T-helper 1 cell treated with Interleukin-12 subunit alpha and Interleukin-12 subunit beta and Interleukin-4 antibody, amounts not matched to agents 30 μg/mL and 1 μg/mL, for 36 hours (primary cell): ENCODE measurements around the gene SUPT5H.

Experiments
- H3K27ac Mint-ChIP-seq: one replicate; pipeline ENCODE4 v1.8.0; 2021; ENCODE audit warnings: mild to moderate bottlenecking, mixed read lengths
- H3K27me3 Mint-ChIP-seq: one replicate; pipeline ENCODE4 v1.8.0; 2021; ENCODE audit warnings: low read depth, mixed read lengths
- H3K36me3 Mint-ChIP-seq: one replicate; pipeline ENCODE4 v1.8.0; 2021; ENCODE audit warnings: low read depth, mixed read lengths
- H3K4me1 Mint-ChIP-seq: one replicate; pipeline ENCODE4 v1.8.0; 2021; ENCODE audit warnings: low read depth, mixed read lengths
- H3K4me3 Mint-ChIP-seq: one replicate; pipeline ENCODE4 v1.8.0; 2021; ENCODE audit warnings: mild to moderate bottlenecking, moderate library complexity, mixed read lengths
- H3K9me3 Mint-ChIP-seq: one replicate; pipeline ENCODE4 v1.8.0; 2021; ENCODE audit warnings: mixed read lengths

SUPT5H gene

GRCh38 chr19:39518458-39518857 is 73.1 kb downstream of the SUPT5H start:
- Mint-ChIP-seq H3K27me3 (peaks cover 43% of the 10 kb centered on the region), H3K36me3 (no peaks in the 10 kb centered on the region), H3K4me3 (no peak overlapping the region), H3K27ac (no peak overlapping the region), H3K4me1 (peaks cover 8% of the 10 kb centered on the region), H3K9me3 (no peaks in the 10 kb centered on the region)

GRCh38 chr19:39518975-39519374 is 73.6 kb downstream of the SUPT5H start:
- H3K4me3 Mint-ChIP-seq, result no peak overlapping the region
- H3K4me1 Mint-ChIP-seq, result peaks cover 8% of the 10 kb centered on the region
- peaks cover 38% of the 10 kb centered on the region for H3K27me3 Mint-ChIP-seq
- no peaks in the 10 kb centered on the region for H3K36me3 Mint-ChIP-seq
- no peaks in the 10 kb centered on the region for H3K9me3 Mint-ChIP-seq
- H3K27ac Mint-ChIP-seq, result no peak overlapping the region

- Mint-ChIP-seq H3K4me1 (peaks cover 5% of the 10 kb centered on the region), H3K27ac (no peak overlapping the region), H3K9me3 (no peaks in the 10 kb centered on the region), H3K27me3 (peaks cover 20% of the 10 kb centered on the region), H3K36me3 (no peaks in the 10 kb centered on the region), H3K4me3 (no peak overlapping the region)
Observed at GRCh38 chr19:39520541-39521484, 75.4 kb downstream of the SUPT5H start.

- Mint-ChIP-seq H3K4me3 (no peak overlapping the region), H3K36me3 (no peaks in the 10 kb centered on the region), H3K9me3 (no peaks in the 10 kb centered on the region), H3K4me1 (peaks cover 2% of the 10 kb centered on the region), H3K27ac (no peak overlapping the region), H3K27me3 (no peaks in the 10 kb centered on the region)
Observed at GRCh38 chr19:39524495-39524894, 79.1 kb downstream of the SUPT5H start.

- H3K36me3 Mint-ChIP-seq, result no peaks in the 10 kb centered on the region
- H3K9me3 Mint-ChIP-seq, result no peaks in the 10 kb centered on the region
- H3K27me3 Mint-ChIP-seq, result no peaks in the 10 kb centered on the region
- no peak overlapping the region for H3K4me3 Mint-ChIP-seq
- H3K4me1 Mint-ChIP-seq, result peaks cover 2% of the 10 kb centered on the region
- H3K27ac Mint-ChIP-seq, result no peak overlapping the region
Observed at GRCh38 chr19:39525205-39525604, 79.8 kb downstream of the SUPT5H start.
